Tibial artery (tissue), 4 donors: ENCODE measurements around the gene TMUB2.

Experiments
- DNase-seq, 2 donors: peaks; one replicate each; pipeline ENCODE4 v3.0.0-alpha.2; 2019
- H3K27ac ChIP-seq, 2 donors: fragments of 200-600 bp; sonication (generic) in 1 of 2; 1 replicate in 1 of 2; 2 replicates in 1 of 2; pipeline ENCODE4 v1.5.1; 2018 to 2019; ENCODE audit warnings: mild to moderate bottlenecking in 1 of 2
- H3K27me3 ChIP-seq, 2 donors: fragments of 200-600 bp; sonication (generic) in 1 of 2; one replicate each; pipeline versions ENCODE4 v1.5.1 to v1.6.0; 2016 to 2019
- H3K36me3 ChIP-seq, 3 donors: fragments of 200-600 bp; sonication (generic) in 2 of 3; one replicate each; pipeline ENCODE4 v1.5.1; 2016 to 2019; ENCODE audit warnings: mild to moderate bottlenecking in 2 of 3
- H3K4me1 ChIP-seq, 4 donors: fragments of 200-600 bp; sonication (generic) in 2 of 4; 1 replicate in 3 of 4; 2 replicates in 1 of 4; pipeline ENCODE4 v1.5.1; 2016 to 2019
- H3K4me3 ChIP-seq, 2 donors: fragments of 200-600 bp; sonication (generic) in 1 of 2; 1 replicate in 1 of 2; 2 replicates in 1 of 2; pipeline ENCODE4 v1.5.1; 2018 to 2019; ENCODE audit warnings: mild to moderate bottlenecking in 2 of 2
- H3K9me3 ChIP-seq, 3 donors: fragments of 200-600 bp; sonication (generic) in 1 of 3; one replicate each; pipeline ENCODE4 v1.5.1; 2016 to 2019
- intact Hi-C: fragments of 100-400 bp; cut with DNase I; formaldehyde crosslinking; loops from one replicate; pipeline ENCODE4 v1.15.0; 2023; ENCODE audit warnings: low total_unique reads
- TF ChIP-seq, protein P1 (sequence below), 2 experiments: fragments of 200-600 bp in 1 of 2; fragments of 450-650 bp in 1 of 2; IDR thresholded peaks; one replicate each; pipeline ENCODE4 v1.5.1; 2017 to 2019; ENCODE audit warnings: antibody characterized with exemption in 2 of 2, mild to moderate bottlenecking in 1 of 2, moderate library complexity in 1 of 2

The TMUB2 gene

DNA sequence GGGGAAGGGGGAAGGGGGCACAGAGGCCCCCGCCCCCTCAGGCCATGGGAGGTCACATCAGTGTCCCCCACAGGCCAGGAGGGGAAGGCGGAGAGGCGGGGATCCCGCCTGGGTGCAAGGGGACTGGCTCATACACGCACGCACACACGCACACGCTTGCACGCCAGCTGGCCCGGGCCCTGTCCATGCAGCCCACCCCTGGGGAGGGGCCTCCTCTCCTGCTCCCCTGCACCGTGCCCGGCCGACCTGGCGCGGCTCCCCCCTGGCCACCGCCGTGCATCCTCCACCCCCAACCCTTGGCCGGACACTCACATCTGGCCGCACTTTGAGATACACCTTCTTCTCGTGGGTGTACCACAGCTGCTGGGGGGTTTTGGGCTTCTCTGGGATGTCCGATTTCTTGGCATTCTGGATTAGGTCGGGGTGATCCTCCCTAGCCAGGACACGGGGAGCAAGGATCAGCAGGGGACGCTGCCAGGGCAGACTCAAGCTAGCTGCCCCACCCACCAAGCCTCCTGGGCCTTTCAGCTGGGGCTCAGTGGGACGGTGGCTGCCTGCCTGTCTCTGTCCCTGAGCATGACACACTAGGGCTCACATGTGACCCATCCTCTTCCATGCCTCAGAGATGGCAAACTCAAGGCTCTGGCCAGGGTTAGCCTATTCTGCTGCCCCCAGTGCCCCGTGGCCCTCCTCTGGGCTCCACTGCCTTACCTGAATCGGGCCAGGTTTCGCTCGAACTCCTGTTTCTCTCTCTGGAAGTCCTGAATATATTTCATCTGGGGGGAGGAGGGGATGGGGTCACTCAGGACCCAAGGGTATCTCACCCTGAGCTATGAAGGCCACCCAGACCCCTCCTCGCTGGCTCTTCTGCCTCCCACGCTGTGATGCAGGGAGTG is 26.0 kb downstream of the TMUB2 start:
- TF ChIP-seq, protein P1, sequence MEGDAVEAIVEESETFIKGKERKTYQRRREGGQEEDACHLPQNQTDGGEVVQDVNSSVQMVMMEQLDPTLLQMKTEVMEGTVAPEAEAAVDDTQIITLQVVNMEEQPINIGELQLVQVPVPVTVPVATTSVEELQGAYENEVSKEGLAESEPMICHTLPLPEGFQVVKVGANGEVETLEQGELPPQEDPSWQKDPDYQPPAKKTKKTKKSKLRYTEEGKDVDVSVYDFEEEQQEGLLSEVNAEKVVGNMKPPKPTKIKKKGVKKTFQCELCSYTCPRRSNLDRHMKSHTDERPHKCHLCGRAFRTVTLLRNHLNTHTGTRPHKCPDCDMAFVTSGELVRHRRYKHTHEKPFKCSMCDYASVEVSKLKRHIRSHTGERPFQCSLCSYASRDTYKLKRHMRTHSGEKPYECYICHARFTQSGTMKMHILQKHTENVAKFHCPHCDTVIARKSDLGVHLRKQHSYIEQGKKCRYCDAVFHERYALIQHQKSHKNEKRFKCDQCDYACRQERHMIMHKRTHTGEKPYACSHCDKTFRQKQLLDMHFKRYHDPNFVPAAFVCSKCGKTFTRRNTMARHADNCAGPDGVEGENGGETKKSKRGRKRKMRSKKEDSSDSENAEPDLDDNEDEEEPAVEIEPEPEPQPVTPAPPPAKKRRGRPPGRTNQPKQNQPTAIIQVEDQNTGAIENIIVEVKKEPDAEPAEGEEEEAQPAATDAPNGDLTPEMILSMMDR (IDR thresholded peaks at IDR 0.05) = no peak
- Histone ChIP-seq H3K4me3 (no peak overlapping the region), H3K4me1 (peaks cover 6 to 36% (median 24%) of the 10 kb centered on the region in 4 donors), H3K36me3 (peaks cover 64 to 96% (median 68%) of the 10 kb centered on the region in 3 donors), H3K27me3 (no peaks in the 10 kb centered on the region), H3K9me3 (no peaks in the 10 kb centered on the region), H3K27ac (no peak overlapping the region)
- intact Hi-C loops = loop anchor here (5.0 kb wide), 1 partner anchor 135 kb away; the partner anchor contains the start of gene GRN
- DNase-seq = no peak

DNA sequence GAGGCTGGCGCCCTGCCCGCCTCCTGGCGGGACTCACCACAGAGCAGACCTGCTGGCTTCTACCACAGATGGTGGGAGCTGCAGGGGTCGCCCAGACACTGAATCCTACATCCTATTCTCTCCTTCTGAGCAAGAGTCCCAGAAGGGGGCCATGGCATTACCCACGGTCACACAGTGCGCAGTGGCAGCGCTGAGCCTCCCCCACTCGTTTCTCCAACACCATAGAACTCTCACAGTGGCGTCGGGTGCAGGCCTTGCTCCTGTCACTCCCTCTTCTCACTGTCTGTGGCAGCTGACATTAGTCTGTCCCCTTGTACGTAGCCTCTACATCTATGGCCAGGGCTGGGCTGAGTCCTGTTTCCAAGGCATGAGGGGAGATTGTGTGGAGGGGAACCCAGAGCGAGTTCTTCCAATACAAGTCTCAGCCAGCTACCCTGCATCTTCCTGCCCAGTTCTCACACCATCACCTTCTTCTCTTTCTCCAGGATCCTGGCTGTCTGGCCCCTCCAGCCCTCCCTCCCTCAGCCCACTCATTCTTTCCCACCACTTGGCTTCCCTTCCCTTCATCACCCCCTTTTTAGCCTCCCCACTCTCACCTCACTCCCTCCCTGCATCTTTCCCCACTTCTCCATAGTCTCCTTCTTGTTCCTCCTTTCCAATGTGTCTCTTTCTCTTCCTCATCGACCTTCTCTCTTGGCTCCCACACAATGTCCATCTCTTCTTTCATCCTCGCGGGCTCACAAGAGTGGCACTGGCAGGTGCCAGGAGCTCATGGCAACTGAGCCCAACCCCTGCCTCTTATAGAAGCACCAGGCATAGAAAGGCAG is 26.8 kb downstream of the TMUB2 start:
- H3K27ac ChIP-seq = no peak overlapping the region
- peaks cover 6 to 41% (median 29%) of the 10 kb centered on the region in 4 donors for H3K4me1 ChIP-seq
- no peak overlapping the region for H3K4me3 ChIP-seq
- TF ChIP-seq, protein P1 (IDR thresholded peaks at IDR 0.05) = no peak
- peaks cover 55 to 87% (median 63%) of the 10 kb centered on the region in 3 donors for H3K36me3 ChIP-seq
- intact Hi-C loops = loop anchor here (5.0 kb wide), 1 partner anchor 134 kb away; the partner anchor contains the start of gene GRN
- DNase-seq = no peak
- no peaks in the 10 kb centered on the region for H3K27me3 ChIP-seq
- no peaks in the 10 kb centered on the region for H3K9me3 ChIP-seq

DNA sequence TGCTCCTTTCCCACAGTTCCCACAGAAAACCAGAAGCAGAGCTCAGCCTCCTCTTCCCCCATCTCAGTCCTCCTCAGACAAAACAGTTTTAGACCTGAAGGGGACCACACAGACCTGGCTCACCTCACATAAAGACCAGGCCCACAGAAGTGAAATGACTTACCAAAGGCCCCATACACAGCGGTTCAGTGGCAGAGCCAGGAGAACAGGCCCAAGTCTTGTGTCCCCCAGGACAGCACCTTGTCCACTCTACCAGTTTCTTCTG is 27.4 kb downstream of the TMUB2 start:
- H3K4me1 ChIP-seq = peaks cover 6 to 41% (median 29%) of the 10 kb centered on the region in 4 donors
- no peak overlapping the region for H3K4me3 ChIP-seq
- peaks cover 49 to 82% (median 57%) of the 10 kb centered on the region in 3 donors for H3K36me3 ChIP-seq
- TF ChIP-seq, protein P1 (IDR thresholded peaks at IDR 0.05) = no peak
- no peak overlapping the region for H3K27ac ChIP-seq
- no peak for DNase-seq
- no peaks in the 10 kb centered on the region for H3K27me3 ChIP-seq
- H3K9me3 ChIP-seq = no peaks in the 10 kb centered on the region
- intact Hi-C loops = loop anchor here (5.0 kb wide), 1 partner anchor 133 kb away; the partner anchor contains the start of gene GRN

DNA sequence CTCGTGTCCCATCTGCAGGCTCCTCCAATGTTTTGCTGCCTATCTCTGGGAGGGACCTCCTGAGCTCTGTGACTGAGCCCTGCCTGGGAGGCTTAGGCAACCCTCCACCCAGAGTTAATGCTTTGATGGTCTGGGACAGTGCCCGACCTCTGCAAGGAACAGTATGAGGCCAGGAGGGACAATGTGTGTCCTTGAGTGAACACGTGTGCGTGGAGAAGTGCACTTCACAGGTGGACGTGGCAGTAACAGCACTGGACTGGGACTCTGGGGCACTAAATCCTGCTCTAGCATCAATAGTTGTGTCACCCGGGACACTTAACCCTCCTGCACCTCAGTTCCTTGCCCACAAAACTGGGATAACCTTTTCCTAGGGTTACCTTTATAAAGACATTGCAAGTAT is 28.1 kb downstream of the TMUB2 start:
- H3K27me3 ChIP-seq = no peaks in the 10 kb centered on the region
- no peak overlapping the region for H3K27ac ChIP-seq
- DNase-seq = no peak
- intact Hi-C loops = loop anchor here (5.0 kb wide), 1 partner anchor 132 kb away; the partner anchor contains the start of gene GRN
- TF ChIP-seq, protein P1 (IDR thresholded peaks at IDR 0.05) = no peak
- no peak overlapping the region for H3K4me3 ChIP-seq
- H3K9me3 ChIP-seq = no peaks in the 10 kb centered on the region
- peaks cover 42 to 74% (median 50%) of the 10 kb centered on the region in 3 donors for H3K36me3 ChIP-seq
- peaks cover 6 to 41% (median 28%) of the 10 kb centered on the region in 4 donors for H3K4me1 ChIP-seq

DNA sequence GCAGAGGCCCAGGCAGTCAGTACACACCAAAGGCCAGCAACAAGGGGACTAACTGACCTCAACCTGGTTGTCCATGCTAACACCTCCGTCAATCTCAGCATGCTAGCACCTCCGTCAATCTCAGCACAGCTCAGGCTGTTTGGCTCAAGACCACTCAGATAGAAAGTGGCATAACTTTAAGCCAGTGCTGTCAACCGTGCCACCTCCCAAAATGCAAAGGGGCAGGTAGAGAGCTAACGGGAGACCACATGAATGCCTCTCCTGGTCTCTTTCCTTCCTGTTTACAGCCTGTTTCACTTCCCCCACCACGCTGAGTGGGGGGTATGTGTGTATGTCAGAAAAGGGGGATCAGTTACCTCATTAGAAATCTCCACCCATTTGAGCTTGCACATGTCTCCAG is 29.4 kb downstream of the TMUB2 start:
- Histone ChIP-seq H3K4me3 (no peak overlapping the region), H3K36me3 (peaks cover 39 to 61% (median 41%) of the 10 kb centered on the region in 3 donors), H3K27me3 (no peaks in the 10 kb centered on the region), H3K27ac (no peak overlapping the region), H3K9me3 (no peaks in the 10 kb centered on the region), H3K4me1 (peaks cover 0 to 29% (median 17%) of the 10 kb centered on the region in 4 donors)
- intact Hi-C loops = no loop called here
- TF ChIP-seq, protein P1 (IDR thresholded peaks at IDR 0.05) = no peak
- no peak for DNase-seq
